Activated T-cell treated with anti-CD3 and anti-CD28 coated beads for 48 hours (primary cell): Measurements from ENCODE around the gene VSX2.
"Not testable (repeated sequence)": the region's sequence is repeated elsewhere in the genome, so short reads cannot be mapped to it uniquely, and the experiment has no call there.

Source experiments
- DNase-seq: peaks from one replicate; pipeline ENCODE4 v3.0.0-alpha.2; 2020; ENCODE audit warnings: low read depth

VSX2 gene

GRCh38 chr14:74260525-74261233, 21.4 kb downstream of the VSX2 start:
- no peak for DNase-seq

GRCh38 chr14:74261288-74261687, 22.0 kb downstream of the VSX2 start:
- DNase-seq: no peak

GRCh38 chr14:74262076-74262475, 22.8 kb downstream of the VSX2 start:
- no peak for DNase-seq

GRCh38 chr14:74263181-74263580, 23.9 kb downstream of the VSX2 start:
- DNase-seq: no peak

GRCh38 chr14:74263921-74264320, 24.7 kb downstream of the VSX2 start:
- no peak for DNase-seq

- DNase-seq: no peak
These were observed 26.2 kb downstream of the VSX2 start for GRCh38 chr14:74265301-74265965.

GRCh38 chr14:74267588-74267987, 28.3 kb downstream of the VSX2 start:
- no peak for DNase-seq

GRCh38 chr14:74270382-74271177, 31.3 kb downstream of the VSX2 start:
- not testable (repeated sequence) for DNase-seq

GRCh38 chr14:74271365-74271764, 32.1 kb downstream of the VSX2 start:
- no peak for DNase-seq

GRCh38 chr14:74275241-74275841, 36.1 kb downstream of the VSX2 start:
- DNase-seq: no peak

GRCh38 chr14:74278080-74278479, 38.8 kb downstream of the VSX2 start:
- no peak for DNase-seq

GRCh38 chr14:74281069-74281468, 41.8 kb downstream of the VSX2 start:
- no peak for DNase-seq

GRCh38 chr14:74286736-74287135, 47.5 kb downstream of the VSX2 start:
- no peak for DNase-seq

GRCh38 chr14:74289801-74290200, 50.6 kb downstream of the VSX2 start:
- DNase-seq: no peak

GRCh38 chr14:74290415-74290814, 51.2 kb downstream of the VSX2 start:
- no peak for DNase-seq

GRCh38 chr14:74292061-74292460, 52.8 kb downstream of the VSX2 start:
- no peak for DNase-seq

GRCh38 chr14:74293606-74294005, 54.4 kb downstream of the VSX2 start:
- DNase-seq: no peak

- no peak for DNase-seq
These were observed 56.8 kb downstream of the VSX2 start for GRCh38 chr14:74296037-74296467.

GRCh38 chr14:74297986-74298385, 58.7 kb downstream of the VSX2 start:
- no peak for DNase-seq

GRCh38 chr14:74299061-74299545, 59.9 kb downstream of the VSX2 start:
- DNase-seq: no peak

- no peak for DNase-seq
These were observed 62.4 kb downstream of the VSX2 start for GRCh38 chr14:74301594-74302151.

GRCh38 chr14:74302152-74302628, 62.9 kb downstream of the VSX2 start:
- DNase-seq: no peak
